GM18870 (cell line): ENCODE measurements around the gene SKI.
"Not testable (repeated sequence)": the region's sequence is repeated elsewhere in the genome, so short reads cannot be mapped to it uniquely, and the experiment has no call there.

Experiments
- ATAC-seq: cut with Tn5 transposase; IDR thresholded peaks from one replicate; pipeline ENCODE4 v1.9.1; 2021; ENCODE audit warnings: moderate library complexity; ENCODE audit not compliant: unreplicated experiment

SKI gene

DNA sequence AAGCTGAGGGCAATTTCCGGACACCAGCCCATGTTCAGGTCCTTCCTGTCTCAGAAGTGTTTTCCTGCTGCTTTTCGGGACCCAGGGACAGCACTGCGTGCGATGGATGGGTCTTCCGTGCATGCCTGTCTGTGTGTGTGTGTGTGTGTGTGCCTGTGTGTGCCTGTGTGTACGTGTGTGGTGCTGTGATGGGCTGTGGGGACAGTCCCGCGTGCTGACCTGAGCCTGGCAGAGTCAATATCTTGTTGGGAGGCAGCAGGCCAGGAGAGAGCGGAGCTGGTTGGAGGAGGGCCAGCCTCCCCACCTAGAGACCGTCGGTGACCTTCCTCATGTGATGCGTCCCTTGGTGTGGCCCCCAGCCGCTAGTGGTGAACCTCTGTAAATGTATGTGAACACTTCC lies 13.7 kb downstream of the SKI start:
- ATAC-seq = no peak

DNA sequence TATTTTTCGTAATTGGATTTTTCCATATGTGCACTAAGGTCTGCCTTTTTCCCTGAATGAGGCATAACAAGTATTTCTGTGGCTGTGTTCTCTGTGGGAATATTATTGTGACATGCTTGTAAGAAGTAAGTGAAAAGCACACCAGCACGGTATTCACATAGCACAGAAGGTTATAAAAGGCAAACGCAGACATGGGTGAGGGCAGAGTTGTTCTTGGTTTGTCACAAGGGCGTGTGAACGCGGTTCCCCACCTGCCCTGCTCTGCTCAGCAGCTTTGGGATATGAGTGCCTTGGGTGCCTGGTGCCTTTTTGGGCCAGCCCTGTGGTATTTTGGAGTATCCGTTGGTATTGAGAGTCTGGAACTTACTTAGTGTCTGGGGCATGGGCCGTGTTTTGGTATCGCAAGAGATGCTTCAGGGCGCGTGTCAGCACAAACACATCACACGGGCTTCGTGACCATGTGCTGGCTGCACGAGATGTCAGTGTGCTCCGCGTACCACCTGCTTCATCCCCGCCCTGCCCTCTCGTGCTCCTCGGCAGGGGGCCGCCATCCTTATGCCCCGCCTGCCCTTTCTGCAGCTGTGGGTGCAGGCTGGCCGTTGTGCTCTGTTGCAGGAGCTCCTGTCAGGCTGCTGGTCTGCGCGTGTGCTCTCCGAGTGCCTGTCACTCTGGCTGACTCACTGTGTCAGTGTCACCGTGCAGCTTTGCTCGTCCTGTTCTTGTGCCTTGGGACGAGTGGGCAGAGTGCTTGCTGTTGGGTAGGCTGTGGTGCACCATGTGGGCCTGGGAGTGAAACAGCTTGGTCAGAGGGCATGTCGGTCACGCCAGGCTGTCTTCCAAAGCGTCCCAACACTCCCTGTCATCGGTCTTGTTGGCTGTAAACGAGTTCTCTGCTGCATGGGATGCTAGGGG lies 15.0 kb downstream of the SKI start:
- no peak for ATAC-seq

DNA sequence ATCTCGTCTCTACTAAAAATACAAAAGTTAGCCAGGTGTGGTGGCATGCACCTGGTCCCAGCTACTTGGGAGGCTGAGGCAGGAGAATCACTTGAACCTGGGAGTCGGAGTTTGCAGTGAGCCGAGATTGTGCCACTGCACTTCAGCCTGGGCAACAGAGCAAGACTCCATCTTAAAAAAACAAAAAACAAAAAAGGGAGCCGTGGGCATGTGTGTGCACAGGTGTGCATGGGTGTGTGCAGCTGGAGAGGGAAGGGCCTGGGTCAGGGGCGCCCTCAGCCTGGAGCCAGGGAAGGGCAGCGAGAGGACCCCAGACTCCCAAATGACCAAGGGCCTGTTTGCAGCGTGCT lies 18.9 kb downstream of the SKI start:
- not testable (repeated sequence) for ATAC-seq

DNA sequence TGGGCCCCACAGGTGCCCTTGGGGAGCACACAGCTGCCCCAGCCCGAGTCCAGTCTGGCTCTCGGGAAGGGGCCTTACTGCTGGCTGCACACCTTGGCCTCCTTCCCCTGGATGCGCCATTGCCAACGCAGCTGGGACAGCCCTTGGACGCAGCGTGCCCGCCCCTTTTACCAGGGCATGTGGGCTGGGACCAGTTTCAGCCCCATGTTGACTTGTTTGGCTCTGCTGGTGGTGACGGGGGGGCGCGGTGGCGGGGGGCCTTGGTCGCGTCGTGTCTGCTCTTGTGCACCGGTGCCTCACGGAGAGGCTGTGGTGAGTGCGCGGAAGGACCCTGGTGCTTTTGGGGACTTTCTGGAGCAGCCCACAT lies 19.6 kb downstream of the SKI start:
- no peak for ATAC-seq

DNA sequence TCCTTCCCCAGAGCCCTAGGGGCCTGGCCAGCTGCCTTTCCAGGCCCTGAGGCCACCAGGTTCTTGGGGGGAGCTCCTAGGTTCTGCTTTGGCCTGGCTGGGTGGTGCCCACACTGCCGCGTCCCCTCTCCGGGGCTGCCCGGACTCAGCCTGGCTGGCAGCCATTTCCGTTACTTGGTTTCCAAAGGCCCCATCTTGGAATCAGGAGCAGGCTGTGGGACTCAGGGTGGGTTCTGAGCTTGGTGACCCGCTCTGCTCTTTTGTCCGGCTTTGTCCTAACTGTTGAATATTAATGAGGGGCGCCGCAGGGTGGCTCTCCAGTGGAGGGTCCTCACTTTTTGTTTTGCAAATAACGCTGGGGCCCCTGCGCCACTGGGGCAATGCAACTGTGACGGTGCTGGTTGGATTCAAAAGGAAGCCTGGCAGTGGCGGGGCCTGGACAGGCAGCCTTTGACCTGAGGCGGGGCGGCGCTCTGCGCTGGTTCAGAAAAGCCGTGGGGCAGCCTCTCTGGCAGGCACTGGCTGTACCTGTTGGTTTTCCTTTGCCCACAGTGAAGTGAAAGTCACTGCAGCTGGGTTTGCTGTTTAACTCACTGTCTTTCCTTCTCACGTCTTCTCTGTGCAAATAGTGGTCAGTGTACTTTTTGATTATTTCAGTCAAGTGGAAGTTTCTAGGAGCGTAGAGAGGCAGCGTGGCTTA lies 20.2 kb downstream of the SKI start:
- ATAC-seq = no peak

DNA sequence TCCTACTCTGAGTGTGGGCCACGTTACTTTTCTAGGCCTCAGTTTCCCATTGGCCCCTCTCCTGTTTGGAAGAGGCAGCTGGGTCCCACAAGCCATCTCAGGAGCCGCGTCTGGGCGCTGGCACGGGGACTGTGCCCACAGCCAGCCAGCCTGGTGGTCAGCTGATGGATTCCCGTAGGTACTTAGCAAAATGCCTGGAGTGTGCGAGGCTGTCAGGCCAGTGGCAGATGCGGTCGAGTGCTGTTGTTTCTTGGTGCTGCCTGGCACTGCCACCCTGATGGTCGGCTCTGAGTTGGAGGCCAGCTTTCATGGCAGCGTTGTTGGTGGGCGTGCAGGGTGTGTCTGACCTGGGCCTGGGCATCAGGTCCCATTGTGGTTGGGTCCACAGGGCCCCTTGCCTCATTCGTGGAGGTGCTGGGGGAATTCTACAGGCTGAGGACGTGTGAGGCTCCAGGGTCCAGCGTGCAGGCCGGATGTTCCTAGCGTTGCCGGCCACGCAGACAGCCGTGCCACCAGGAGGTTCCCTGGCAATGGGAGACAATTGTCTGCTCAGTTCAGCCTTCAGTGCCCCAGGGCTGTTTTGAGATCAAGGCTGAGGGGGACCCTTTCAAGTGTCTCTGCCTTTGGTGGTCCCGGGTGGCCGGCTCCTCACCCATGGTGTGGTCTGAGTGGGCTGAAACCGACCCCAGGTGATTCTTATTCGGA lies 20.9 kb downstream of the SKI start:
- ATAC-seq = no peak

DNA sequence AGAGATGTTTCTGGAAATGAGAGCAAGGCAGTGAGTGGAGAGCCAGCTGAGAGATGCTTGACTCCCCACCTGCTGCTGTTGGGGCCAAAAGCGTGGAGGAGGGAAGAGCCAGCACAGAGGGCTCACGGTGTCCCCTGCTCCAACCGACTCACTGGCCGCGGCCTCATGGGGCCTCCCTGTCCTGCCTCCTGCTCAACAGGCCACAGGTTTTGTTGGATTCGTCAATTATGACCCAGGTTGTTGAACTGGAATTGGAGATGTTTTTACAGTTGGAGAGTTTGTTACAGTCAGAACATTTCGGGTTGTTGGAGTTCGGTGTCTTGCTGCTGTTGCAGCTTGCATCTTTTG lies 21.4 kb downstream of the SKI start:
- ATAC-seq = no peak

DNA sequence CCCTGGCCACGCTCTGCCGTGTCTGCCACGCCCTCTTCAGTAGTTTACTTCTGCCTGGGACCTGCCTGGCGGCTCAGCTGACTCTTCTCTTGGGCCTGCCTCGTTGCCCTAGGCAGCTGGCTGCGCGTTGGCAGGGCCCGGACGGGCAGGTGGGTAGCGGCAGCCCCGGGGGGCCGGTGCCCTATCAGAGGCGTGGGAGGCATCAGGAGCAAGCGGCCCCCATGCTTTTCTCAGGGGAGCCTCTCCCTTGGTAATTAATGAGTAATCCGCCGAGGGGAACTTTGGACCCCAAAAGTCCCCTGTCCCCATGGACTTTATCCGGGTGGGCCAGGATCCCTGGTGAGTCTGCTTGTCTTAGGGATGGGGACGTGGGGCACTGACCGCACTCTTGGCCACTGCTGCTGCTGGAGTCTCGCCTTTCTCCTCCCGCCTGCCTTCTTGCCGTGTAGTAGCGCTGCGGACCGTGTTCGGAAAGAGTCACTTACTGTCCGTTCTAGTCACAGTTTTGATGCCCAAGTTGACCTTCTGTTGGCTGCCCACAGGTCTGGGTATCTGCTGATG lies 22.7 kb downstream of the SKI start:
- no peak for ATAC-seq

DNA sequence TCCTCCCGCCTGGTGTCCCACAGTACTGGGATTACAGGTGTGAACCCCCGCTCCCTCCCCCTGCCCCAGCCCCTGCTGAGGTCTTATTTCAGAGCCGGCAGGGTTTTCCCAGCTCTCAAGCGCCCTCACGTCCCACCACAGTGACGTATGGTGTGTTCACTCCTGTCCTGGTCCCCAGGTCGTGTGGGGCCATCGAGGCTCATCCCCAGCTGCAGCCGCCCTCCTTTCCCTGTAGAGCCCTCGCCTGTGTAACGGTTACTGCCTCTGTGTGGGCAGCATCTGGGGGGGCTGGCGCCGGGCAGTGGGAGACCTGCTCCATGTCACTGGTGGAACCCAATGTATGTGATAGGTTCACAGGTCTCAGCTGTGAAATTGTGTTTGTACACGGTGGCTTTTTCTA lies 23.2 kb downstream of the SKI start:
- no peak for ATAC-seq

DNA sequence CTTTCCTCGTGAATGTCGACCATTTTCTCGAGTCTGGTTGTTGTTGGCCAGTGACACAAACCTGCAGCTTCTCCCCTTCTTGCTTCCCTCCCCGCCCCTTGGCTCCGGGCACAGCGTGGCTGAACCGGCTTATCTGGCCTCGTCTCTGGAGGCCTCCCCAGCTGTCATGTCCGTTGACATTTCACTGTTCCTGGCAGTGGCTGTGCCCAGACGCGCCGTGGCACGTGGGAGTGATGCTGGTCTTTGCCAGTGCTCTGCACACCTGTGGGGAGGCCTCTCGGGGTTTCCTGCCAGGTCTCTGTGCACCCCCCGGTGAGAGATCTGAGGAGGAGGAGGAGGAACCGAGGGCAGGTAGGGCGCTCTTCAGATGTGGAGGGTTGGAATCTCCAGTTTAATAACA lies 23.7 kb downstream of the SKI start:
- ATAC-seq = no peak

DNA sequence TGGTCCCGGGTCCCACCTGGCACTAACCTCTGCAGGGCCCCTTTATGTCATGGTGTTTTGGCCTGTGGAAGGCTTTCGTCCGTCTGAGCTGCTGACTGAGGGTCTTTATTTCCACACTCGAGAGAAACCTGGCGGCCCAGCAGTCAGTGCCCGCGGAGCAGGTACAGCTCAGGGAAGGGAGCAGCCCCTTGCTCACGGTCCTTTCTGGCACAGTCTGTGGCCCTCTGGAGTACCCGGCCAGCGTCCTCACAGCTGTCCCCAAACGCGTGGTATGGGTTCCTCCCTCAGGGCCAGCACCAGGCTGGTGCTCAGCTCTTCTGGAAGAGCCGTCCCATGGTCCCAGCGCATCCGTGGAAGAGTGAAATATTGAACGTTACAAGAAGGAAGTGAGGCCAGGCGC lies 24.3 kb downstream of the SKI start:
- no peak for ATAC-seq

DNA sequence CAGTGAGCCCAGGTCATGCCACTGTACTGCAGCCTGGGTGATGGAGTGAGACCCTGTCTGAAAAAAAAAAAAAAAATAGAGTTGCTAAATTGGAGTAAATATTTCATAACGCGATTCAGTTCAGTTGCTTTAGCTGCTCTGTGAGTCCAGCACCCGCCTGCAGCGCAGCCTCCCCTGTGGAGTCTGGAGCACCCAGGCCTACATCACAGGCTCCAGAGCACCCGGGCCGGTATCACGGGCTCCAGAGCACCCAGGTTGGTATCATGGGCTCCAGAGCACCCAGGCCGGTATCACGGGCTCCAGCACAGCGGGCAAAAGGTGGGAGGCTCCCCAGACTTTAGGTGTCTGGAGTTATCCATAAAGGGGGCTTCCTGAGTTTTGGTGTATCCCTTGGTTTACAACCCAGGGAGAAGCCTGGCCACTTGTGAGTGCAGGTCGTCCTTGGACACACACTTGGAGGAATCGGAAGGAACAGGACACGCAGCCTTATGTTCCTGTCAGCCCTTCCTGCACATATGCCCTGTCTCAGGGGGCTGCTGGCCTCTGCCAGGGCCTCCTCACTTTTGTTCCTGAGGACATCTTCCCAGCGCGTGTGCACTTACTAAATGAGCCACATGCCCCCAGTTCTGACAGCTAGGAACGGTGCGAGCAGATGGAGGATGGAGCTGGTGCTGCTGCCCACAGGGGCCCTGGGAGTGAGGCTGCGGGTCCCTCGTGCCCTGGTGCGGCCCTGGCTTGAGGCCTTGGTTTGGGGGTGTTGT lies 25.1 kb downstream of the SKI start:
- ATAC-seq = no peak

DNA sequence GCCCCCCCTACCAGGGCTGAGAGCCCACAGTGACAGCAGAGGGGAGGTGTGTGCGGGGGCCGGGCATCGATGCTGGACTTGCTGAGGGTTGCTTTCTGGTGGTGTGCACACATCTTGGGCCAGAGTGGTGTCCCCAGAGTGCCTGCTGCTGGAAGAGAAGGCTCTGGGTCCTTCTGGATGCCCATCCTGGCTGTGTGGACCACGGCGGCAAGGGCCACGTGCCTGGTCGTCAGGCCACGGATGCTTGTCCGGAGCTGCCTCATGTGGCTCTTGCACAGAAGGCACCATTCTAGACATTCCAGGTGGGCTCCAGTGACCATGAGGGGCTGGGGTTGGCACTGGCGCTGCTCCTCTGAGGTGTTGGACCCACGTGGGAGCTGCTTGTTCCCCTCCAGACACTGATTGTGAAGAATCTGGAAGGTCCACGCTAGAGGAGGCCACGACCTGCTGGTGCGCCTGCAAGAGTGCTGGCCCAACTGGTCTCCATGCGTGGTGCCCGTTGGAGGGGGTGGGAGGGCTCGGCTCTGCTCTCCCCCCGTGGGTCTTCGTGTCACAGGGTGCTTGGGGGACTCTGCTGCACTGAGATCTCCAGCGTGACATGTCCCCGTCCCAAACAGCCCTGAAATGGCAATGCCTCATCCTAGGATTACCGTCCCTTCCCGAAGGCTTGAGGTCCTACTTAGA lies 25.8 kb downstream of the SKI start:
- ATAC-seq = no peak

DNA sequence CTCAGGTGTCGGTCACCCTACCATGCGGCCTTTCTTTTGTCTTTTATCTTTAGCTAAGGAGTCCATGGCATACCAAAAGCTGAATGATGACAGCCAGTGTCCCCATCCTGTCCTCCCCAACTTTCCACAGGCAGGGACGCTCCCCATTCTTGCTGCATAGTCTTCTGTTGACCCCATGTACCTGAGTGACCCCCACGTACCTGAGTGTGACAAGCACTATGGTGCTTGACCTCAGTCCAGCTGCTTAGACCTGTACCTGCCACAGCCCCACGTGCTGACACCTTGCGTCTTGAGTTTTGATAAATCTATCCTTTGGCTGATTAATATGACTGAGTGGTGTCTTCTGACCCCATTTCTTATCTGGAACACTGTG lies 26.9 kb downstream of the SKI start:
- ATAC-seq = no peak

DNA sequence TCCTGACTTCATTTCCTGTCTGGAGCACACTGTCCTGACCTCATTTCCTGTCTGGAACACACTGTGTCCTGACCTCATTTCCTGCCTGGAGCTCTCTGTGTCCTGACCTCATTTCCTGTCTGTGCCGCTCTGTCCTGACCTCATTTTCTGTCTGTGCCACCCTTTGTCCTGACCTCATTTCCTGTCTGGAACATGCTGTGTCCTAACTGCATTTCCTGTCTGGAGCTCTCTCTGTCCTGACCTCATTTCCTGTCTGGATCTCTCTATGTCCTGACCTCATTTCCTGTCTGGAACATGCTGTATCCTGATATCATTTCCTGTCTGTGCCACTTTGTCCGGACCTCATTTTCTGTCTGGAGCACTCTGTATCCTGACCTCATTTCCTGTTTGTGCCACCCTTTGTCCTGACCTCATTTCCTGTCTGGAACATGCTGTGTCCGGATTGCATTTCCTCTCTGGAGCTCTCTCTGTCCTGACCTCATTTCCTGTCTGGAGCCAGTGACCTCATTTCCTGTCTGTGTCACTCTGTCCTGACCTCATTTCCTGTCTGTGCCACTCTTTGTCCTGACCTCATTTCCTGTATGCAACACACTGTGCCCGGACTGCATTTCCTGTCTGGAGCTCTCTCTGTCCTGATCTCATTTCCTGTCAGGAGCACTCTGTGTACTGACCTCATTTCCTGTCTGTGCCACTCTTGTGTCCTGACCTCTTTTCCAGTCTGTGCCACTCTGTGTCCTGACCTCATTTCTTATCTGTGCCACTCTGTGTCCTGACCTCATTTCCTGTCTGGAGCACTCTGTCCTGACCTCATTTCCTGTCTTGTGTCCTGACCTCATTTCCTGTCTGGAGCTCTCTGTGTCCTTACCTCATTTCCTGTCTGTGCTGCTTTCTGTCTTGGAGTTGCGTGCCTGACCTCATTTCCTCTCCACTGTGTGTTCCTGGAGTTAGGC lies 27.6 kb downstream of the SKI start:
- ATAC-seq = no peak

DNA sequence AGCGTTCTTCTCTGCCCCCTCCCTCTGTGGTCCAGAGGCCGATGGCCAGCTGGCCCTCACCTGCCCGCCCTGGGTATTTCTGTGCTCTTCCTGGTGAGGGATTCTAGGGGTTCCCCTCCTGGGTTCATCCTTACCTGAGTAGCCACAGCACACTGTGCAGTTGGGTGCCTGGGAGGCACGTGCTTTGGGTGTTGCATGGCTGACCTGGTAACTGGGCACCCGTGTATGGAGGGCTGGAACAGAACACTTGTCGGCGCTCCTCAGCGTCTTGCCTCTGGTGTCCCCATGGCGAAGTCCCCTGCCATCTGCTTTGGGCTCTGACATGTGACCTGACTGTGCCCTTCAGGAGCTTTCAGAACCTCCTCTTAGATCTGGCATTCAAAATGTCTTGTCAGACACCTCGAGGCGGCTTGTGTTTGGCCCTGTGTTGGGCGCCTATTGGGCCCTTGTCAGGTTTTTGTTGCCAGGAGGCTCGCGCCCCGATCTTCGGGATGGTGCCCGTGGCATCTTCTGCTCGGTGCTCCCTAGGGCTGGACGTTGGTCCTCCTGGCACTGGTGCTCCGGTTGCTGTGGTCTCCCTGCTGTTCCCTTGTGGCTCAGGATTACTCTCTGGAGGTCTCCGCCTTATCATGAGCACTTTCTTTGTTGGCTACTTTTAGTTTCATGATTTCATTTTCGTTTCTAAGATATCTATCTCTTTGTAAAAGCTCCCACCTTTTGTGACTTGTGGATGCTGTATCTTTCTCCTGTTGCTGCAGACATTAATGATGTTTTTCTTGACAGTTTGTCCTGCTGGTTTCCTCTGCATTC lies 28.5 kb downstream of the SKI start:
- no peak for ATAC-seq

DNA sequence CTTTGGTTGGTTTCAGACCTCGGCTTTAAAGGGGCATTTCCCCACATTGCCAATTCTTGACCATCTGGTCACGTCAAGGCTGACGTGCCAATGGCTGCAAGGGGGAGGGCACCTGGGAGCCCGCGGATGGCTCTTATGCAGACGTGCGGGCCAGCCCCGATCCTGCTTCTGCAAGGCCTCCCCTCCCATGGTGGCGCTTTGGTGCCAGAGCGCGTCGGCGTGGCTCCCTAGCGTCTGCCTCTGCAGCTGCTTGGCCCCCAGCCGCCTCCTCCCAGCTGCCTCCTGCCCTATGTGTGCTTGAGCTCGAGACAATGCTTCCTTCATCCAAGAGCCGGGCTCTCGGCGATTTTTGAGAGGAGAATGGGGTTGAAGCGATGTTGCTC lies 29.1 kb downstream of the SKI start:
- ATAC-seq = no peak

DNA sequence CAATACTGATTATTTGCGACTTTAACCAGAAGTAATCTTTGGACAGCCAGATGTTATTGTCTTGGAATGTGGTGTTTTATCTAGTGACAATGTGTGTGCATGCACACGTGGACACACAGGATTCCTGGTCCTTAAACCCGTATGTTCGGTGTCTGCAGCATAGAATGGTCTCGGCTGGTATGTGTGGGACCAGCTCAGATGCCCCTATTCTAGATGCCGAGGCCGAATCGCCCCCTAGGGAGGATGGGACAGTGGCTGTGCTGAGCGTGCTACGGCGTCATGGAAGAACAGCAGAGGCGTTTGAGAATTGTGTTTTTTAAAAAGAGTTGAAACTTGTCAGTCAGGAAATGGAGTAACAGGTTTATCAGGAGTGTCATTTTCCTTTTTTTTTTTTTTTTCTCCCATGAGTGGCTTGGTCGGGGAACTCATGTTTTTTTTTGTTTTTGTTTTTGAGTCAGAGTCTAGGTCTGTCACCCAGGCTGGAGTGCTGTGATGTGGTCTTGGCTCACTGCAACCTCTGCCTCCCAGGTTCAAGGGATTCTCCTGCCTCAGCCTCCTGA lies 30.1 kb downstream of the SKI start:
- ATAC-seq = no peak
